Body of pancreas (tissue), 4 donors: ENCODE data around the gene ANXA10. TPM values are rescaled to one million over a fixed set of nuclear protein-coding genes. Genes with fewer than 3 reads are reported as not detected.

Source experiments
- ATAC-seq: fragments of 150-250 bp; one replicate; pipeline ENCODE4 v1.9.1; 2016
- DNase-seq, 4 donors: peaks; one replicate each; pipeline ENCODE4 v3.0.0-alpha.2; 2019
- H3K27ac ChIP-seq, 4 donors: fragments of 200-600 bp; sonication (generic); 1 replicate in 3 of 4; 2 replicates in 1 of 4; pipeline versions ENCODE4 v1.5.1 to v1.6.1; 2016 to 2019; ENCODE audit warnings: mild to moderate bottlenecking in 1 of 4, mixed read lengths in 1 of 4, moderate library complexity in 1 of 4
- H3K27me3 ChIP-seq, 2 donors: fragments of 200-600 bp; sonication (generic); one replicate each; pipeline ENCODE4 v1.6.0; 2016; ENCODE audit warnings: mild to moderate bottlenecking in 1 of 2
- H3K36me3 ChIP-seq, 2 donors: fragments of 200-600 bp; sonication (generic); replicated peaks in 1 of 2; 2 replicates each; pipeline ENCODE4 v1.5.1; 2016; ENCODE audit warnings: low read depth in 2 of 2; ENCODE audit not compliant: insufficient read depth in 1 of 2
- H3K4me1 ChIP-seq: fragments of 200-600 bp; sonication (generic); one replicate; pipeline ENCODE4 v1.6.0; 2016
- H3K4me3 ChIP-seq, 2 donors: fragments of 200-600 bp; sonication (generic); 1 replicate in 1 of 2; 2 replicates in 1 of 2; pipeline ENCODE4 v1.5.1; 2016 to 2019
- H3K9me3 ChIP-seq, 3 donors: fragments of 200-600 bp; sonication (generic); 1 replicate in 2 of 3; 2 replicates in 1 of 3; pipeline ENCODE4 v1.5.1; 2016
- POLR2A ChIP-seq, 3 donors: fragments of 450-650 bp; IDR thresholded peaks; one replicate each; pipeline ENCODE4 v1.6.1; 2016; ENCODE audit warnings: antibody characterized with exemption in 3 of 3, mild to moderate bottlenecking in 2 of 3
- WGBS, 2 donors: methylation state at CpG; one replicate each; pipeline ENCODE4 v1.1.5; 2017; 5-methylcytosine and 5-hydroxymethylcytosine counted together
- intact Hi-C: fragments of 100-400 bp; cut with DNase I; formaldehyde crosslinking; loops from one replicate; pipeline ENCODE4 v1.15.1; 2023
- total RNA-seq, 2 donors: library from RNA; depleted of rRNA; stranded (reverse); fragments of >200 nt; gene quantifications; one replicate each; pipeline ENCODE4 v1.1.0, GENCODE V29; 2016
- TF ChIP-seq, protein P1 (sequence below), 7 experiments: fragments of 450-650 bp in 4 of 7; fragments of 200-600 bp in 3 of 7; sonication (generic) in 3 of 7; IDR thresholded peaks; one replicate each; pipeline ENCODE4 v1.5.1; 2016 to 2019; ENCODE audit warnings: antibody characterized with exemption in 7 of 7

ANXA10 gene
- total RNA-seq, 2 donors from 2014 or later: 14.0 TPM; not detected in 1

DNA sequence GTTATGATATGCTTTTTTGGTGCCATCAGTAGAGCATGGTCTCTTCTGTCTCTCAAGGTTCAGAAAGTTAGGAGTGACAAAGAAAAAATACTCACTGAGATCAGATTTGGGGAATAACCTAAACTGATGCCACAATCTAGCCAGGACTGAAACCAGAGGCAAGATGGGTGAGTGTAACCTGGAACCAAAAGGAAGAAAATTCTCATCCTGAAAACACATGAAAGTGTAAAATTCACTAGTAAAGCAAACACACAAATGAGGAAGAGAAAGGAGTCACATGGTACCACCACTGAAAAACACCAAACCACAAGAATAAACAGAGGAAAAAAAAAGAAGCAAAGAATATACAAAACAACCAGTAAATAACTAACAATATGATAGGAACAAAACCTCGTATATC, 96.4 kb downstream of the ANXA10 start:
- DNase-seq: no peak
- Histone ChIP-seq H3K9me3 (no peaks in the 10 kb centered on the region), H3K27me3 (no peaks in the 10 kb centered on the region), H3K4me1 (peaks cover 4% of the 10 kb centered on the region), H3K36me3 (no peaks in the 10 kb centered on the region), H3K27ac (no peak overlapping the region), H3K4me3 (no peak overlapping the region)
- no peak for TF ChIP-seq POLR2A (IDR thresholded peaks at IDR 0.05)
- WGBS, 2 donors: 50 to 60% methylated on average over 1 of the region's 1 CpG
- intact Hi-C loops: no loop called here
- ATAC-seq: no peak

DNA sequence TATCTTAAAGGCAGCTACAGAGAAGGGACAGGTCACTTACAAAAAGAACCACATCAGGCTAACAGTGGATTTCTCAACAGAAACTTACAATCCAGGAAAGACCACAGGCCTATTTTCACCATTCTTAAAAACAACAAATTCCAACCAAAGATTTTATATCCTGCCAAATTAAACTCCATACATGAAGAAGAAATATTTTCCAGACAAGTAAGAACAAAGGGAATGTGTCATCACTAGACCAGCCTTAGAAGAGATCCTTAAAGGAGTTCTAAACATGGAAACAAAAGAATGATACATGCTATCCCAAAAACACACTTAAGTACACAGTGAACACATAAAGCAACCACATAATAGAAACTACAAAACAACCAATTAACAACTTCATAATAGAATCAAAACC, 105.6 kb downstream of the ANXA10 start:
- intact Hi-C loops: no loop called here

DNA sequence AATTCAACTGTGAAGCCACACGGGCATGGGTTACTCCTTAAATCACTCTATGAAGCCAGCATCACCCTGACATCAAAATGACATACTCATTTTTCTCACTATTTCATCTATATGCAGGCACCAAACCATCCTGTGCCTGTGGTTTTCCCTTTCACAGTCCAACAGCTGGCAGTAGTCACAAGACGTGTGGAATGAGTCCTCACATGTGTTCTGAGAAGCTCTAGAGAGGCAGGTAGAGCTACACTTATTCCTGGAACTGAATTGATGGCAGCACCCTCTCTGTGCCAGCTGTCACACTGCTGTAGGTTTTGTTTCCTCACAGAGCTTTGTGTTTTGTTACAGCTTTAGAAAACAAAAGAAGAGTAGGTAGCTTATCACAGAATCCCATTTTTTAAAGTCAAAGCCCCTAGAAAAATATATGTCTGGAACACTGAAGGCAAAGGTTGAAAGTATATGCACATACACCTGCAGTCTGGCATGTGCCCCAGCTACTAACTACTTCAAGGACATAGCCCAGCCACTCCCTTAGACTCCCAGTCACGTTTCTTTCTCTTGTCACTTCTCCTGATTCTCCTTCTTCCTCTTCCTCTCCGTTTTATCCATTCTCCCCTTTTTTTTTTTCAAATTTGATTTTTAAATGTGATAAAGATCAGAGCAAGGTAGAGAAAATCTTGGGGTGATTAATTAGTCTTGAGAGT, 107.1 kb downstream of the ANXA10 start:
- H3K9me3 ChIP-seq: peaks cover 0 to 13% (median 0%) of the 10 kb centered on the region in 3 donors
- TF ChIP-seq POLR2A (IDR thresholded peaks at IDR 0.05): no peak
- TF ChIP-seq, protein P1, sequence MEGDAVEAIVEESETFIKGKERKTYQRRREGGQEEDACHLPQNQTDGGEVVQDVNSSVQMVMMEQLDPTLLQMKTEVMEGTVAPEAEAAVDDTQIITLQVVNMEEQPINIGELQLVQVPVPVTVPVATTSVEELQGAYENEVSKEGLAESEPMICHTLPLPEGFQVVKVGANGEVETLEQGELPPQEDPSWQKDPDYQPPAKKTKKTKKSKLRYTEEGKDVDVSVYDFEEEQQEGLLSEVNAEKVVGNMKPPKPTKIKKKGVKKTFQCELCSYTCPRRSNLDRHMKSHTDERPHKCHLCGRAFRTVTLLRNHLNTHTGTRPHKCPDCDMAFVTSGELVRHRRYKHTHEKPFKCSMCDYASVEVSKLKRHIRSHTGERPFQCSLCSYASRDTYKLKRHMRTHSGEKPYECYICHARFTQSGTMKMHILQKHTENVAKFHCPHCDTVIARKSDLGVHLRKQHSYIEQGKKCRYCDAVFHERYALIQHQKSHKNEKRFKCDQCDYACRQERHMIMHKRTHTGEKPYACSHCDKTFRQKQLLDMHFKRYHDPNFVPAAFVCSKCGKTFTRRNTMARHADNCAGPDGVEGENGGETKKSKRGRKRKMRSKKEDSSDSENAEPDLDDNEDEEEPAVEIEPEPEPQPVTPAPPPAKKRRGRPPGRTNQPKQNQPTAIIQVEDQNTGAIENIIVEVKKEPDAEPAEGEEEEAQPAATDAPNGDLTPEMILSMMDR (IDR thresholded peaks at IDR 0.05): no peak
- no peaks in the 10 kb centered on the region for H3K27me3 ChIP-seq
- DNase-seq: no peak
- no peak overlapping the region for H3K27ac ChIP-seq
- WGBS, 2 donors: 18 to 26% methylated on average over 4 of the region's 4 CpGs
- peaks cover 4% of the 10 kb centered on the region for H3K4me1 ChIP-seq
- no peak for ATAC-seq
- no peaks in the 10 kb centered on the region for H3K36me3 ChIP-seq
- intact Hi-C loops: no loop called here
- no peak overlapping the region for H3K4me3 ChIP-seq

More for the DNA sequence above, 105.6 kb downstream of the ANXA10 start:
- Histone ChIP-seq H3K4me1 (peaks cover 4% of the 10 kb centered on the region), H3K27ac (no peak overlapping the region), H3K36me3 (no peaks in the 10 kb centered on the region), H3K27me3 (no peaks in the 10 kb centered on the region), H3K4me3 (no peak overlapping the region), H3K9me3 (peaks cover 0 to 5% (median 0%) of the 10 kb centered on the region in 3 donors)
- TF ChIP-seq POLR2A (IDR thresholded peaks at IDR 0.05): no peak
- TF ChIP-seq, protein P1 (IDR thresholded peaks at IDR 0.05): no peak
- no peak for ATAC-seq
- DNase-seq: no peak

DNA sequence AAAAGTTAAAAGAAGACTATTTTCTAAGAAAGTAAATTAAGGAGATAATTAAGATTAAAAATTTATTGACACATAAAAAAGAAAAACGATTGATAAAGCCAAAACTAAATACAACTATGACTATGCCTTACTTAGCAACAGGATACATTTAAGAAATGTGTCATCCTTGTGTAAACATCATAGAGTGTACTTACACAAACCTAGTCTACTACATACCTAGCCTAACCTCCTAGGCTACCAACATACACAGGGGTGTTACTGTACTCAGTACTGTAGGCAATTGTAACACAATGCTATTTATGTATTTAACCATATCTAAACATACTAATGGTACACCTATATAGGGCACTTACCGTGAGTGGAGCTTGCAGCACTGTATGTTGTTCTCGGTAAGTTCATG, 108.3 kb downstream of the ANXA10 start:
- Histone ChIP-seq H3K9me3 (peaks cover 0 to 13% (median 0%) of the 10 kb centered on the region in 3 donors), H3K4me3 (no peak overlapping the region), H3K4me1 (peaks cover 4% of the 10 kb centered on the region), H3K27me3 (no peaks in the 10 kb centered on the region), H3K27ac (no peak overlapping the region), H3K36me3 (no peaks in the 10 kb centered on the region)
- ATAC-seq (no peak), DNase-seq (no peak)
- intact Hi-C loops: no loop called here
- no peak for TF ChIP-seq POLR2A (IDR thresholded peaks at IDR 0.05)
- WGBS, 2 donors: 70 to 71% methylated on average over 3 of the region's 3 CpGs

DNA sequence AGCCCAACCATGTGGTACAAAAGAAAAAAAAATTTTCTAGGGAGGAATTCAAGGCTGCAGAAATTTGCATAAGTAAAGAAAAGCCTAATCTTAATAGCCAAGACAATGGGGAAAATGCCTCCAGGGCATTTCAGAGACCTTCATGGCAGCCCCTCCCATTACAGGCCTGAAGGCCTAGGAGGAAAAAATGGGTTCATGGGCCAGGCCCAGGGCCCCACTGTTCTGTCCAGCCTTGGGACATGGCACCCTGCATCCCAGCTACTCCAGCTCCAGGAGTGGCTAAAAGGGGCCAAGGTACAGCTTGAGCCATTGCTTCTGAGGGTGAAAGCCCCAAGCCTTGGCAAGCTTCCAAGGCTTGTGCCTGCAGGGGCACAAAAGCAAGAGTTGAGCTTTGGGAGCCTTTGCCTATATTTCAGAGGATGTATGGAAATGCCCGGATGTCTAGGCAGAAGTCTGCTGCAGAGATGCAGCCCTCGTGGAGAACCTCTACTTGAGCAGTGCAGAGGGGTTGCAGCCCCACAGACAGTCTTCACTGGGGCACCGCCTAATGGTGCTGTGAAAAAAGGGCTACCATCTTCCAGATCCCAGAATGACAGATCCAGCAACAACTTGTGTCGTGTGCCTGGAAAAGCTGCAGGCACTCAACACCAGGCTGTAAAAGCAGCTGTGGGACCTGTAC, 111.0 kb downstream of the ANXA10 start:
- ATAC-seq: no peak
- no peak overlapping the region for H3K4me3 ChIP-seq
- intact Hi-C loops: no loop called here
- 79 to 85% methylated on average over 2 to 4 of the region's 4 CpGs for WGBS, 2 donors
- H3K4me1 ChIP-seq: peaks cover 4% of the 10 kb centered on the region
- no peak overlapping the region for H3K27ac ChIP-seq
- no peak for DNase-seq
- TF ChIP-seq, protein P1 (IDR thresholded peaks at IDR 0.05): no peak
- TF ChIP-seq POLR2A (IDR thresholded peaks at IDR 0.05): no peak
- H3K9me3 ChIP-seq: peaks cover 0 to 13% (median 0%) of the 10 kb centered on the region in 3 donors
- H3K36me3 ChIP-seq: no peaks in the 10 kb centered on the region
- H3K27me3 ChIP-seq: no peaks in the 10 kb centered on the region
